HEK293 (cell line): ENCODE measurements around the gene FAM83D.

Experiments used
- SALL2 ChIP-seq: fragments of 450-650 bp; formaldehyde crosslinking; IDR thresholded peaks from 2 replicates; pipeline ENCODE4 v1.5.0; 2017; ENCODE audit warnings: missing biosample characterization, mild to moderate bottlenecking, missing genetic modification characterization, borderline replicate concordance
- TF ChIP-seq, protein P1 (sequence below): fragments of 450-650 bp; formaldehyde crosslinking; IDR thresholded peaks from 2 replicates; pipeline ENCODE4 v1.5.1; 2016; ENCODE audit warnings: missing biosample characterization, missing genetic modification characterization

DNA sequence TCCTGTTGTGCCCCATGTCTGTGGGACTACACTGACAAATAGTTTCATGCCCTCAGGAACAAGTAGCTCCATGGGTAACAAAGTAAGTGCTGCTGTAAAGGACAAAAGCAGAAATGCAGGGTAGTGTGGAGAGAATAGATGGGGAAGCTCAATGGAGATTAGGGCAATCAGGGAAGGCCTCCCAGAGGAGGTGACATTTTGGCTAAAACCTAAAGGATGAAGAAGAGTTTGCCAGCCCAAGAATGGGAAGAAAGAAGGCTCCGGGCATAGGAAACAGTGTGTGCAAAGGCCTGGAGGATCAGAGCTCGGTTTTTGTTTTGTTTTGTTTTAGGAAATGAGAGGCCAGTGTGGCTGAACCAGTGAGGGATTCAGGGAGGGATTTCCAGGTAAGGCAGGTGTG is 43.6 kb upstream of the FAM83D start:
- TF ChIP-seq, protein P1, sequence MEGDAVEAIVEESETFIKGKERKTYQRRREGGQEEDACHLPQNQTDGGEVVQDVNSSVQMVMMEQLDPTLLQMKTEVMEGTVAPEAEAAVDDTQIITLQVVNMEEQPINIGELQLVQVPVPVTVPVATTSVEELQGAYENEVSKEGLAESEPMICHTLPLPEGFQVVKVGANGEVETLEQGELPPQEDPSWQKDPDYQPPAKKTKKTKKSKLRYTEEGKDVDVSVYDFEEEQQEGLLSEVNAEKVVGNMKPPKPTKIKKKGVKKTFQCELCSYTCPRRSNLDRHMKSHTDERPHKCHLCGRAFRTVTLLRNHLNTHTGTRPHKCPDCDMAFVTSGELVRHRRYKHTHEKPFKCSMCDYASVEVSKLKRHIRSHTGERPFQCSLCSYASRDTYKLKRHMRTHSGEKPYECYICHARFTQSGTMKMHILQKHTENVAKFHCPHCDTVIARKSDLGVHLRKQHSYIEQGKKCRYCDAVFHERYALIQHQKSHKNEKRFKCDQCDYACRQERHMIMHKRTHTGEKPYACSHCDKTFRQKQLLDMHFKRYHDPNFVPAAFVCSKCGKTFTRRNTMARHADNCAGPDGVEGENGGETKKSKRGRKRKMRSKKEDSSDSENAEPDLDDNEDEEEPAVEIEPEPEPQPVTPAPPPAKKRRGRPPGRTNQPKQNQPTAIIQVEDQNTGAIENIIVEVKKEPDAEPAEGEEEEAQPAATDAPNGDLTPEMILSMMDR, result no peak
- no peak for TF ChIP-seq SALL2 (tag by site-specific recombination)
